HG03196 (cell line): Measurements from ENCODE around the gene PRKG1.
"Not testable (repeated sequence)": the region's sequence is repeated elsewhere in the genome, so short reads cannot be mapped to it uniquely, and the experiment has no call there.

Source experiments
- ATAC-seq: cut with Tn5 transposase; IDR thresholded peaks from one replicate; pipeline ENCODE4 v1.9.1; 2021; ENCODE audit not compliant: unreplicated experiment

PRKG1 gene

GRCh38 chr10:51367694-51368093 is 293.4 kb downstream of the PRKG1 start:
- no peak for ATAC-seq

GRCh38 chr10:51368943-51369342 is 294.7 kb downstream of the PRKG1 start:
- ATAC-seq: no peak

DNA sequence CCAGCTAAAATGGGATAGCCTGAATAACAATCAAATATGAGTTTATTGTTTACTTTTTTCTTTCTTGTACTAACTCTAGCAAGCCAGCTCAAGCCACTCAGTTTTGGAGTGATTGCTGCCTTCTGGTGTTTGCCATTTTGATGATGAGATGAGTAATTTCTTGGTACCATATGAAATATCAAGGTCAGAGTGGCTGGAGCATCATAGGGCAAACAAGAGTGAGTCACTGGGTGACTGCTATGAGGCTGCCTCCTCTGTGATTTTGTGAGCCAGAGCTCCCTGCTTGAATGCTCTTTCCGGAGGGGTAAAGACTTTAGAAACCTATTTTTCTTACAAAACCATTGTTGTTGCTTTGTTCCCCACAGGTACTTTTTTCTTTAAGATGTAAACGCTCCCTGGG is 295.6 kb downstream of the PRKG1 start:
- no peak for ATAC-seq

DNA sequence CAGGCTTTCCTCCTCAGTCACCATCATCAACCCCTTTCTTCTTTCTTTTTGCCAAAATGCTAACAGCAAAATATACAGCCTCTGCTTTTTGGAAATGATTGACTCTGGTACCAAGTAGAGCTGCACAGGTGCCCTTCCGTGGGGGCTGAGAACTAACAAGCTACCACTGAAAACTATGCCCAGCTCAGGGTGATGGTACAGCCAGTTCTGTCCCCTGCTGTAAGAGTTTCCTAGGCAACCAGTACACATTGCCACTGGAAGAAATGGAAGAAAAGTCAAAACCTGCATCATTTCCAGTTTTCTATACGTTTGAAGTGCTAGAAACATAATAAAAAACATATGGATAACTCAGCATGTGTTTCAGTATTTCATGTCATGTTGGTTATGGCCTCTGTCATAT is 297.5 kb downstream of the PRKG1 start:
- no peak for ATAC-seq

GRCh38 chr10:51375790-51376189 is 301.5 kb downstream of the PRKG1 start:
- no peak for ATAC-seq

DNA sequence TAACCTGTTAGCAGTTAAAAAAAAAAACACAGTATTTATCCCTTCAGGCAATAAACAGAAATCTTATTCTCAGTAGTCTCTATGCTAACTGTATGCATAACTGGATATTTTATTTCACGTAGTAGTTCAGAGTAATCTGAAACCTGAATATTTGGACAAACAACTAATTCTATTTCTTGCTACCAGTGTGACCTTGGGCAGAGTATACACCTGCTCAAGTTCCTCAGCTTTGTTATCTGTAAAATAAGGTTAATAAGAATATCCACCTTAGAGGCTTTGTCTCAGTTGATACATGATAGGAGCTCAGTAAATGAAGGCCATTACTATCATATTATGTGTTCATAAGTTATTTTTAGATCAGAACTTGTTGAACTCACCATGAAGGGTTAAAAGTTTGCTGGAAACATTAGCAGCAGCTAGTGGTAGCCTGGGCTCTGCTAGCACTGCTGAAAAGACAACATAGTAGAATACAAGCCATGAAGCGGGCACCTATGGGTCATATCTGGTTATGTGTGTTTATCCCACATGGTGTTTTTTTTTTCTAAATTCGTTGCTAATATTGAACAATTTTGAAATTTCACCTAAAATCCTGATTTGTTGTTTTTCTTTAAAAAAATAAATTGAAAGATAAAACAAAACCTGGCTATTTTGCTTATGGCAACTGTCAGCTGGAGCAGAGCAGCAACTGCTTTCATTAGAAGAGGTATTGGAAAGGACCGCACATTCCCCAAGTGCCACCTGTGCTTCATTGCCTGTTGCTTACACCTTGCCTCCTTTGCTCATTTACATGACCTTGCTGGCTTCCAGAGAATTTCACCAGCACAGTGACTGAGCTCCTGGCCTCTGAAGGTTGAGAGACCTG is 303.0 kb downstream of the PRKG1 start:
- no peak for ATAC-seq

- no peak for ATAC-seq
Observed at GRCh38 chr10:51377932-51378599, 303.8 kb downstream of the PRKG1 start.

- ATAC-seq: no peak
Observed at GRCh38 chr10:51382181-51382580, 307.9 kb downstream of the PRKG1 start.

DNA sequence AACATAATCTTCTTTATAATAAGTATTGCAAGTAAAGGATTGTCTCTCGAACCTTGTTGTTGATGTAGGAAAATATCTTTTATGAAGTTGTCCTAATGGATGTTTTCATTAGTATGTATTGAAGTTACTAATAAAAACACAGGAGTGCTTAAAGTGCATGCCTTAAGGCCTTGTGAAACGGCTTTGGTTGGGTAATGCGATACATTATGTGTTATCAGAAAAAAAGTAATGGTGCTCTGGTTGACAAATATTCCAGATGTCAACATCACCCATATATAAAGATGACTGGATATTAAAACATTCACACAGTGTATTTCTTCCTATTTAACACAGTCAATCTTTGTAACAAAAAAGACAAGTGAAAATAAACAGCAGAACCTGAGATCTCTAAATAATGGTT is 310.7 kb downstream of the PRKG1 start:
- no peak for ATAC-seq

- no peak for ATAC-seq
Observed at GRCh38 chr10:51386248-51386885, 312.1 kb downstream of the PRKG1 start.

DNA sequence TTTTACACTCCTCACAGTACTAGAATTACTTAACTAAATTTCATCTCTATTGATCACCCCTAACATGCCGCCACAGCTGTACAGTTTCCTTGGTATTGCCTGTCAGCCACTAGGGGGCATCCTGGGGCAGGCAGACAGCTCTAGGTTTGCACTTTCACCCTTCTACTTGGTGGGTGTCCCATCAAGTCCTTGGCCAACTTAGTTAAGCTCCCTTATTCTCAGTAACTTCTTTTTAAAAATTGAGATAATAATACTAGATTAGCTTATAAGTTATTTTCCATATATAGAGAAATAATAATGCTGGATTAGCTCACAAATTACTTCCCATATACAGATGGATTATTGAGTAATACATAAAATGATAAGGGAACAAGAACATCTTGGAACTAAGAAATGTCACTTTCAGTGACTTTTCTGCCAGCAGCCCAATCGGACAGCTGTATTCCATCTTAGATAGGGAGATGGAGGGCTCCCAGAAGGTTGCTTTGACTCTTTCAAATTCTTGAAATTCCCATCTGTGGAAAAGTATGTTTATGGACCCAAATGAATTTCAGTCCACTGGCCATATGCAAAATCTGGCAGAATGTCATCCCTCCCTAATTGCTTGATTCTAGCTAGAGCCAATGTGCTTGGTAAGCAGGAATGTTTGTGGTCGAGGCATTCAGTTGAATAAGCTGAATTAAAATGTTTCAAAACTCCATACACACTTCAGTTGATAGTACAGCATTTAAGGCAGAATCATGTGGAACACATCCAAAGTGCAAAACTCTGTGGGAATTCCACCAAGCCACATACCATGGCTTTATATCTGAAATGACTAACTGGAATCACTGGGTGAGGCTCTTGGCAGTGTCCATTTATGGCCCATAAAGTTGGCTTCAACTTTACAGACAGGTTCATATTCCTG is 315.4 kb downstream of the PRKG1 start:
- peak; percentile 72 for ATAC-seq

GRCh38 chr10:51393006-51393405 is 318.7 kb downstream of the PRKG1 start:
- not testable (repeated sequence) for ATAC-seq

GRCh38 chr10:51394039-51394438 is 319.8 kb downstream of the PRKG1 start:
- ATAC-seq: no peak

GRCh38 chr10:51397244-51397643 is 323.0 kb downstream of the PRKG1 start:
- ATAC-seq: no peak

DNA sequence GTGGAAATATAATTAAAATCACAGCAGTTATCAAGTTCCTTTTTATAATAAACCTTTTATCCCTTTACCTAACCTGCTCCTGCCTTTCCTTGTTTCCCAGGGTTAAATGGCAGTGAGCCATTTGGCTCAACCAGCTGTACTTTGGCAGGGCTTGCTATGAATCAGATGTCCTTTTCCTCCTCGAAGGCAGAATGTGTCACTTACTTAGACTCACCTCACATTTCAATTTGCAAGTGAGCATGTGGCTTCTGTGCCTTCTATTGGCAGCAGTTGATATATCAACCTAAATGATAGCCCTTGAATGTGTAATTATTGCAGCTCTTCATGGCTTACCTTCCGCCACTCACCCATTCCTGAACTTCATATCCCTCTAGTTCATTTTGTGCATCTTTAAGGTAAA is 323.4 kb downstream of the PRKG1 start:
- no peak for ATAC-seq

DNA sequence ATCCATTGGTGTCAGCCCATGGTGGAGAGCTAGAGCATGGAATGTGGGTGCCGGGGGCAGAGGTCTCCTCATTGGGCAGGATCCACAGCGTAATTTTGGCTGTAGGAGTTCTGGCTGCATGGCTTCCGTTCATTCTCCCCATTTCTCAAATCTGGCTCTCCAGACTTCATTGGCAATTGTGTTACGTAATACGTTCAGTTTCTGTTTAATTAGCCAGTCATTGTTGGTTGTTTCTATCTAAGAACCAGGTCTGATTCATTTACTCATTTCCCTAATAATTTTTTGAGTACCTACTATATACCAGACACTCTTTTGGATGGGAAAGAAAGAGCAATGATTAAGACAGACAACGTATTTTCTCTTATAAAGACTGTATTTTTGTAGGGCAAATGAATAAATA is 325.6 kb downstream of the PRKG1 start:
- no peak for ATAC-seq

DNA sequence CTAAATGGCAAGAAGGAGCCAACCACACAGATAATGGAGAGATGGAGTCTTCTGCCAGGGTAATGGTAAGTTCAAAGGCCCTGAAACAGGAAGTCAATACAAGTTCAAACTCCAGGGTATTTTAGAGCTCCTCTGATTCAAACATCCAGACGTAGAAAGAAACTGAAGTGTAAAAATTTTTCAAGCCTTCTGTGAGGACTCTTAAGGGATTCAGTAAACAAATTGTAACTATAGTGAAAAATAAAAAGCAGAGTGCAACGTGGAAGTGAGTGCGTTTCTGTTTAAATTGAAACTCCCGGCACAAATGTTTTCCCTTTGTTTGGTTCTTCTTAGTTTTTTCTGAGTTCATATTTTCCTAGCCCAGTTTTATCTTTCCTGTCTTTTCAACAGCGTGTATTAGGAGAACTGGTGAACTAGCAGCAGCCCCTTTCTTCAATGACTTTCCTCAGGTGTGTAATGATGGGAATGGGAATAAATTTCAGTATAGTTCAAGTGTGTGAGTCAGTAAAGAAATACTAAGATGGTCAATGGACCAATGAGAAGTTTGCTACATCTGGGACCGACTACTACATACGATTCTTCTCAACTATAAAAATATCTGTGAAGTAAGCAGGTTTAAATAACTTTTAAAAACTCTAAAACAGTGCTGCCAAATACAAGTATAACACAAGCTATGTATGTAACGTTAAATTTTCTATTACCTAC is 326.3 kb downstream of the PRKG1 start:
- no peak for ATAC-seq

DNA sequence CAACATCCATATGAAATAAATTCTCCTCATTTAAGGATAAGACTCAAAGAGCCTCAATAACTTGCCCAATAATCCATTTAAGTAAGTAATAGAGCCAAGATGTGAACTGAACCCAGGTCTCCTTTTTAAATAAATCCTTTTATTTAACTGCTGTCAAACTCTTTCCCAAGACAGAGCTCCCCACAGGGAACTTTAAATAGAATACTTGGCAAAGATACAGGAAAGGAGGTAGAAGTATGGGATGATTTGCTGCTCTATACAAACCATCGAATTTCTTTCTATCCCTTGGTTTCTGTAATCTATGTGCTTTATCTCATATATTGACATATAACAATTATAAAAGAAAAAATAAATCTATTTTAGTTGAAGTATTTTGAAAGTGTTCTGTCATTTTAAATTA is 329.2 kb downstream of the PRKG1 start:
- ATAC-seq: no peak

DNA sequence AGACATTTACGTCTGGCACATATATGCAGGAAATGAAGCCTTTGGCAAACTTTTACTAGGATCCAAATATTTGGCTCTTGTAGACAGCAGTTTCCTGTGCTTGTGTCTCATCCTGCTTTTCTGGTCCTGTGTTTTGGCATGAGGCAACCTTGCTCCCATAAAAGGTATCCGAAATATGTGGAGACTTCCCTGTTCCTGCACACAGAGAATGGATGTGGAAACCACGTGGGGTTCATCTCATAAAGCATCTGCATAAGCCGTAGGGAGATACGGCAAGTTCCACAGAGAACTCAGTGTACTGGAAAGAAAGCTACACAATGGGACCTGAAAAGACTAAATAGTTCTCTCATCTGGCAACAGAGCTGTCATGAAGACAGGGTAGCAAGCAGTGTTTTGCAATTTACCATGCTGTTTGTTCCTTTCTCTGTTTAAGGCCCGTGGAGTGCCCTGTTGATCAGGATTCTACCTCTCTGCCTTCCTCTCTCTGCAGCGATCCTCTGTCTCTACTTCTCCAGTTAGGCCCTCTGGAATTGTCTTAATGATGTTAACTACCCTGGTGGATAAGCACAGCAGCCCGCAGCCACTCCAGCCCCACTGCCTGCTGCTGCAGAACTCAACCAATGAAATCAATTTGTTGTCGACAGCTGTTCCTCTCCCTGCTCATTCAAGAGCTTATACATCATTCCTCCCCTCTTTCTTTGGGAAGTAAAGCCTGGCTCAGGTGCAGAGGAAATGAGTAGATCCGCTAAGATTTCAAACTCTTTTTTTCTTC is 331.5 kb downstream of the PRKG1 start:
- no peak for ATAC-seq

DNA sequence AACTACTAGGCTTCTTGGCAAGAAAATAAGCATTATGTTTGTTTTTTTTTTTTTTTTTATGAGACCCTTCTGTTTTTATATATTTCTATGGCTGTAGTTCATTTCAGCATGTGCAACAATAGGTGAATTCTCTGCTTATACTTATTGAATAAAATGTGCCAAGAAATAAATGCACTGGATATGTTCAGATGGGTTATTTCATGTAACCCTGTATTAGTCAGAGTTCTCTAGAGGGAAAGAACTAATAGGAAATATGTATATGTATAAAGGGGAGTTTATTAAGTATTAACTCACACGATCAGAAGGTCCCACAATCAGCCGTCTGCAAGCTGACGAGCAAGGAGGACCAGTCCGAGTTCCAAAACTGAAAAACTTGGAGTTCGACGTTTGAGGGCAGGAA is 332.3 kb downstream of the PRKG1 start:
- no peak for ATAC-seq
